Right atrium auricular region (tissue), 2 donors: ENCODE data around the gene HMCN1. TPM values are rescaled to one million over a fixed set of nuclear protein-coding genes. Genes with fewer than 3 reads are reported as not detected.

ENCODE experiments used
- DNase-seq: peaks from one replicate; pipeline ENCODE4 v3.0.0-alpha.2; 2019; ENCODE audit warnings: low spot score
- H3K27ac ChIP-seq, 2 donors: fragments of 200-600 bp; sonication (generic); 1 replicate in 1 of 2; 2 replicates in 1 of 2; pipeline ENCODE4 v1.5.1; 2016 to 2019
- H3K27me3 ChIP-seq, 2 donors: fragments of 200-600 bp; sonication (generic); one replicate each; pipeline versions ENCODE4 v1.5.1 to v1.6.0; 2017 to 2019
- H3K36me3 ChIP-seq: fragments of 200-600 bp; sonication (generic); one replicate; pipeline ENCODE4 v1.5.1; 2016
- H3K4me1 ChIP-seq, 2 donors: fragments of 200-600 bp; sonication (generic); one replicate each; pipeline versions ENCODE4 v1.5.1 to v1.6.0; 2017 to 2019
- H3K4me3 ChIP-seq, 2 donors: fragments of 200-600 bp; sonication (generic); 1 replicate in 1 of 2; 2 replicates in 1 of 2; pipeline ENCODE4 v1.5.1; 2017 to 2019; ENCODE audit warnings: mild to moderate bottlenecking in 1 of 2, moderate library complexity in 1 of 2
- H3K9me3 ChIP-seq, 2 donors: fragments of 200-600 bp; sonication (generic); one replicate each; pipeline ENCODE4 v1.5.1; 2019
- CTCF ChIP-seq, 2 donors: fragments of 200-600 bp; sonication (generic); IDR thresholded peaks; one replicate each; pipeline ENCODE4 v1.5.1; 2019; ENCODE audit warnings: antibody characterized with exemption in 2 of 2
- total RNA-seq, 2 donors: library from RNA; depleted of rRNA; stranded (reverse); fragments of >200 nt; gene quantifications; one replicate each; pipeline ENCODE4 v1.1.0, GENCODE V29; 2016

HMCN1 gene
- total RNA-seq, 2 donors from 2014 or later = 14.8 to 20.2 TPM

DNA sequence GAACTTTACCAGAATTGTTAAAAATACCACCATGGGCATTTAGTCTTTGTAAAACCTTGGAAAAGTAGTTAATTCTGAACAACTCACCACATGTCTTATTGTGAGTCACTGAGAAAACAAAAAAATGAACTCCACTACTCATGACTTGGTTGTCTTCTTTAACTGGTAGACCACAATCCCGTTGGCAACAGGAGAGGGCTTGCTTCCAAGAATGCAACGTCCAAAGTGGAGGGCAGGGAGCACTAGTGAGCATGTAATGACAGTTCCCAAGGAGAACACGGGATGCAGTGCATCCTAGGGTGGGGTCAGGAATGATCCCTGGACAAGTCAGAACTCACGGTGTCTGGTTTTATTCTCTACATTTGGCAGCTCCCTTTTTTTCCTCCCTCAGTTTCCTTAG, 15.2 kb upstream of the HMCN1 start:
- no peak for DNase-seq
- H3K27me3 ChIP-seq = no peaks in the 10 kb centered on the region
- H3K4me3 ChIP-seq = no peak overlapping the region
- TF ChIP-seq CTCF (IDR thresholded peaks at IDR 0.05) = peak in 1 of 2 donors; percentile 29
- peaks cover 0 to 9% of the 10 kb centered on the region in 2 donors for H3K4me1 ChIP-seq
- no peaks in the 10 kb centered on the region for H3K36me3 ChIP-seq
- H3K9me3 ChIP-seq = no peaks in the 10 kb centered on the region
- H3K27ac ChIP-seq = no peak overlapping the region

DNA sequence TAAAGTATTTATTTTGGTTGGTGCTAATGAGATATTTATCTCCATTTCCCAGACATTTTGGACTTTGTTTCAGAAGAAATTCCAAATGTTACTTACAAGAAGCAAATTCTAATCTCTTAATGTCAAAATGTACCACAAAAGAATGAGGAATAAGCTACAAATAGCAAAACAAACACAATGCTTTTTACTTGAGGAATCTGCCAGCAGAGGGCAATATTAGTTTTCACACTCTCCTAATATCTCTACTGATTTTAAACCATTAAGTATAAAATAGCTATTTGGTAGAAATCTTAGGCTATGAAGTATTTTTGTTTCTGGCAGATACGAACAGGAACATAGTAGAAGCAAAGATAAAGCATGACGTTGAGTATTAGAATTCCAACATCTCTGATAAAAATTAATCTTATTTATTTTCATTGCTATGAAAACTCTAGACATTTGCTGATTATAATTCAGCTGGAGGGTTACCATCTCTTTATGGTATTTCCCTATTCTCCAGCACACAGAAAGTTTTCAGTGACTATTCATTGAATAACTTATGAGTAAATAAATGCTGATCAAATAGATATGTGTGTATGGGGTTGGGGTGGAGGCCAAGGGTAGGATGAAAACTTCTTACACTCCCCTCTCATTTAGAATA, 13.4 kb upstream of the HMCN1 start:
- Histone ChIP-seq H3K4me3 (no peak overlapping the region), H3K27me3 (no peaks in the 10 kb centered on the region), H3K36me3 (no peaks in the 10 kb centered on the region), H3K4me1 (peaks cover 0 to 9% of the 10 kb centered on the region in 2 donors), H3K27ac (no peak overlapping the region), H3K9me3 (no peaks in the 10 kb centered on the region)
- TF ChIP-seq CTCF (IDR thresholded peaks at IDR 0.05) = peak; percentile 50 to 77
- DNase-seq = no peak

GRCh38 chr1:185721553-185721952, 12.6 kb upstream of the HMCN1 start:
- TF ChIP-seq CTCF (IDR thresholded peaks at IDR 0.05) = no peak
- Histone ChIP-seq H3K4me3 (no peak overlapping the region), H3K27ac (no peak overlapping the region), H3K36me3 (no peaks in the 10 kb centered on the region), H3K4me1 (peaks cover 0 to 9% of the 10 kb centered on the region in 2 donors), H3K9me3 (no peaks in the 10 kb centered on the region), H3K27me3 (no peaks in the 10 kb centered on the region)
- DNase-seq = no peak

GRCh38 chr1:185722098-185722497, 12.1 kb upstream of the HMCN1 start:
- no peaks in the 10 kb centered on the region for H3K9me3 ChIP-seq
- no peak for DNase-seq
- H3K27ac ChIP-seq = no peak overlapping the region
- no peaks in the 10 kb centered on the region for H3K27me3 ChIP-seq
- H3K4me3 ChIP-seq = no peak overlapping the region
- peaks cover 0 to 9% of the 10 kb centered on the region in 2 donors for H3K4me1 ChIP-seq
- H3K36me3 ChIP-seq = no peaks in the 10 kb centered on the region
- TF ChIP-seq CTCF (IDR thresholded peaks at IDR 0.05) = no peak

GRCh38 chr1:185727726-185728125, 6.5 kb upstream of the HMCN1 start:
- TF ChIP-seq CTCF (IDR thresholded peaks at IDR 0.05) = no peak
- Histone ChIP-seq H3K27me3 (no peaks in the 10 kb centered on the region), H3K9me3 (peaks cover 0 to 18% of the 10 kb centered on the region in 2 donors), H3K4me1 (no peaks in the 10 kb centered on the region), H3K36me3 (no peaks in the 10 kb centered on the region), H3K27ac (no peak overlapping the region), H3K4me3 (no peak overlapping the region)
- no peak for DNase-seq

GRCh38 chr1:185731446-185731845, 2.7 kb upstream of the HMCN1 start:
- Histone ChIP-seq H3K9me3 (peaks cover 0 to 18% of the 10 kb centered on the region in 2 donors), H3K27ac (no peak overlapping the region), H3K4me3 (no peak overlapping the region), H3K36me3 (no peaks in the 10 kb centered on the region), H3K27me3 (no peaks in the 10 kb centered on the region), H3K4me1 (peaks cover 0 to 3% of the 10 kb centered on the region in 2 donors)
- TF ChIP-seq CTCF (IDR thresholded peaks at IDR 0.05) = no peak
- no peak for DNase-seq
